Measurements from ENCODE around the gene PABPC4L. TPM values are rescaled to one million over a fixed set of nuclear protein-coding genes. Genes with fewer than 3 reads are reported as not detected.

PABPC4L gene
- total RNA-seq, 2 donors from 2014 or later: 0.67 to 1.3 TPM

DNA sequence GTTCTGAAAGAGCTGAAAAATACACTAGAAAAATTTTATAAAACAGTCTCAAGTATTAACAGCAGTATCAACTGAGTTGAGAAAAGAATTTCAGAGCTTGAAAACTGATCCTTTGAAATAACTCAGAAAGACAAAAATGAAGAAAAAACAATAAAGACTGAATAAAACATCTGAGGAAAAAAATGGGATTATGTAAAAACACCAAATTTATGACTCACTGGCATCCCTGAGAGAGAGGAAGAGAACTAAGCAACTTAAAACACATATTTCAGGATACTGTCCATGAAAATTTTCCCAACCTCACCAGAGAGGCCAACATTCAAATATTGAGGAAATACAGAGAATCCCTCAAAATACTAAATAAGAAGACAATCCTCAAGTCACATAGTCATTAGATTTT, 22.9 kb downstream of the PABPC4L start:
- H3K4me1 ChIP-seq: no peaks in the 10 kb centered on the region
- no peak for DNase-seq (ENCODE audit: low spot score)
- H3K9me3 ChIP-seq: peaks cover 0 to 28% of the 10 kb centered on the region in 2 donors
- H3K27ac ChIP-seq: no peak overlapping the region
- H3K4me3 ChIP-seq: no peak overlapping the region
- TF ChIP-seq, protein P1, sequence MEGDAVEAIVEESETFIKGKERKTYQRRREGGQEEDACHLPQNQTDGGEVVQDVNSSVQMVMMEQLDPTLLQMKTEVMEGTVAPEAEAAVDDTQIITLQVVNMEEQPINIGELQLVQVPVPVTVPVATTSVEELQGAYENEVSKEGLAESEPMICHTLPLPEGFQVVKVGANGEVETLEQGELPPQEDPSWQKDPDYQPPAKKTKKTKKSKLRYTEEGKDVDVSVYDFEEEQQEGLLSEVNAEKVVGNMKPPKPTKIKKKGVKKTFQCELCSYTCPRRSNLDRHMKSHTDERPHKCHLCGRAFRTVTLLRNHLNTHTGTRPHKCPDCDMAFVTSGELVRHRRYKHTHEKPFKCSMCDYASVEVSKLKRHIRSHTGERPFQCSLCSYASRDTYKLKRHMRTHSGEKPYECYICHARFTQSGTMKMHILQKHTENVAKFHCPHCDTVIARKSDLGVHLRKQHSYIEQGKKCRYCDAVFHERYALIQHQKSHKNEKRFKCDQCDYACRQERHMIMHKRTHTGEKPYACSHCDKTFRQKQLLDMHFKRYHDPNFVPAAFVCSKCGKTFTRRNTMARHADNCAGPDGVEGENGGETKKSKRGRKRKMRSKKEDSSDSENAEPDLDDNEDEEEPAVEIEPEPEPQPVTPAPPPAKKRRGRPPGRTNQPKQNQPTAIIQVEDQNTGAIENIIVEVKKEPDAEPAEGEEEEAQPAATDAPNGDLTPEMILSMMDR (IDR thresholded peaks at IDR 0.05): no peak
- no peaks in the 10 kb centered on the region for H3K27me3 ChIP-seq
- H3K36me3 ChIP-seq: no peaks in the 10 kb centered on the region

DNA sequence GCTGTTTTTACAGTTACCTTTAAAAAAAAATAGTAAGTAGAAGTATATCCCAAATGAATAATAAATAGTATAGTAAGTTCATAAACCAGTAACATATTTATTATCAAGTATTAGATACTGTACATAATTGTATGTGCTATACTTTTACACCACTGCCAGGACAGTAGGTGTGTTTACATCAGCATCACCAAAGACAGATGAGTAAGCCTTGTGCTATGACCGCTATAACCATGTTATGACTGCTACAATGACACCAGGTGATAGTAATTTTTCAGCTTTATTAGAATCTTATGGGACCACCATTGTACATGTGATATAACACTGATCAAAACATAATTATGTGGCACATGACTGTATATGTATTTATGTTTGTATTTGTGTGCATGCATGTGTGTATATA, 27.3 kb downstream of the PABPC4L start:
- TF ChIP-seq, protein P1 (IDR thresholded peaks at IDR 0.05): no peak
- H3K36me3 ChIP-seq: no peaks in the 10 kb centered on the region
- H3K4me3 ChIP-seq: no peak overlapping the region
- no peaks in the 10 kb centered on the region for H3K27me3 ChIP-seq
- DNase-seq (ENCODE audit: low spot score): no peak
- H3K27ac ChIP-seq: no peak overlapping the region
- peaks cover 0 to 15% of the 10 kb centered on the region in 2 donors for H3K9me3 ChIP-seq
- no peaks in the 10 kb centered on the region for H3K4me1 ChIP-seq

DNA sequence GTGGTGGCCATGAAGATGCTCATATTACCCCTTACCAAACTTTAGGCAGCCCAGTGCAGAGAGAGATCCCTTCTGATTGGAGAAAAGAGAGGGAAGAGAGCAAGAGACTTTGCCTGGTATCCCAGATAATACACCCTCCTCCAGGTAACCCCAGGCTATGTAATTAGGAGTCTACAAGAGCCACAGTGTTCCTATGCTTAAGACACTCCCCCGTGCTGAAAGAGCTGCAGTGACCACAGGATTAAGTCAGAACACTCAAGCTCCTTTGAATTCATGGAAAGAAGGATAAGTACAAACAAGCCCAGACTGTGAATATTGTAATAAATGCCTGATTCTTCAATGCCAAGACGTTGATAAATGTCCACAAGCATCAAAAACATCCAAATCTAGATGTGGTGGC, 41.4 kb downstream of the PABPC4L start:
- Histone ChIP-seq H3K36me3 (no peaks in the 10 kb centered on the region), H3K4me1 (no peaks in the 10 kb centered on the region), H3K9me3 (peaks cover 0 to 5% of the 10 kb centered on the region in 2 donors), H3K27ac (no peak overlapping the region), H3K27me3 (no peaks in the 10 kb centered on the region), H3K4me3 (no peak overlapping the region)
- no peak for DNase-seq (ENCODE audit: low spot score)
- TF ChIP-seq, protein P1 (IDR thresholded peaks at IDR 0.05): no peak

DNA sequence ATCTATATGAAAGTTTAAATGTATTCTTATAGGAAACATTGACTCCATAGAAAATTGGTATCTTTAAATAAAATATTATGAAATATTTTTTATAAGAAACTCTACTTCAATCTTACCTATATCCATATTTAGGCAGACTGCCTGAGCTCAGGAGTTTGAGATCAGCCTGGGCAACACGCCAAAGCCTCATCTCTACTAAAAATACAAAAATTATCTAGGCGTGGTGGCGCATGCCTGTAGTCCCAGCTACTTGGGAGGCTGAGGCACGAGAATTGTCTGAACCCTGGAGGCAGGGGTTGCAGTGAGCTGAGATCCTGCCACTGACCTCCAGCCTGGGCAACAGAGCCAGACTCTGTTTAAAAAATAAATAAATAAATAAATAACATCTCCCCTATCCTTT, 47.5 kb downstream of the PABPC4L start:
- Histone ChIP-seq H3K27ac (no peak overlapping the region), H3K36me3 (no peaks in the 10 kb centered on the region), H3K4me1 (no peaks in the 10 kb centered on the region), H3K4me3 (no peak overlapping the region), H3K9me3 (no peaks in the 10 kb centered on the region), H3K27me3 (no peaks in the 10 kb centered on the region)
- TF ChIP-seq, protein P1 (IDR thresholded peaks at IDR 0.05): no peak
- DNase-seq (ENCODE audit: low spot score): no peak

DNA sequence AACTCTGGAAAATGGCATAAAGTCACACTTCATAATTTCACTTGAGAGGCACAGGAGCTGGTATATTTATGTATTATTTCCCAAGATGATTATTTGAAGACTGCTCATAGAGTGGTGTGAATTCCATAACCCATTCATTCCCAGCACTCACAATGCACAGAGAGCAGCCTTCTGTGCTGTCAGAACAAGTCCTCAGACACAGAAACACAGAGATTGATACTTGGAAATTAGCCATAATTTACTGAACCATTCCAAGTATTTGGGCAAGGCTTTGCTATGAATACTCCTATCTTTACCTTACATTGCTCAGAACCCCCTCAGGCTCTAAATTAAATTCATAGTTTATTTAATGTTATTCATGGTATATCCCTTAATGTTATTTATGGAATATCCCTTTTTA, 53.6 kb downstream of the PABPC4L start:
- H3K9me3 ChIP-seq: no peaks in the 10 kb centered on the region
- TF ChIP-seq, protein P1 (IDR thresholded peaks at IDR 0.05): no peak
- H3K27ac ChIP-seq: no peak overlapping the region
- H3K4me1 ChIP-seq: no peaks in the 10 kb centered on the region
- DNase-seq (ENCODE audit: low spot score): no peak
- no peaks in the 10 kb centered on the region for H3K27me3 ChIP-seq
- no peaks in the 10 kb centered on the region for H3K36me3 ChIP-seq
- no peak overlapping the region for H3K4me3 ChIP-seq
